Muscle layer of duodenum (tissue), 2 donors: ENCODE measurements around the gene NCMAP.
"Not testable (repeated sequence)": the region's sequence is repeated elsewhere in the genome, so short reads cannot be mapped to it uniquely, and the experiment has no call there.

Experiments
- H3K27ac ChIP-seq: one replicate; pipeline ENCODE4 v1.7.0; 2013; ENCODE audit warnings: mild to moderate bottlenecking, low read length
- H3K27me3 ChIP-seq: one replicate; pipeline ENCODE4 v1.7.0; 2013; ENCODE audit warnings: low read depth, mild to moderate bottlenecking, control low read depth, low read length
- H3K36me3 ChIP-seq, 2 donors: one replicate each; pipeline ENCODE4 v1.7.0; 2013; ENCODE audit warnings: low read length in 2 of 2, control low read depth in 1 of 2, mild to moderate bottlenecking in 1 of 2; ENCODE audit not compliant: insufficient read depth in 2 of 2, control insufficient read depth in 1 of 2
- H3K4me1 ChIP-seq, 2 donors: one replicate each; pipeline ENCODE4 v1.7.0; 2013; ENCODE audit warnings: low read length in 2 of 2, mild to moderate bottlenecking in 2 of 2, control low read depth in 1 of 2, moderate library complexity in 1 of 2; ENCODE audit not compliant: insufficient read depth in 2 of 2, control insufficient read depth in 1 of 2
- H3K4me3 ChIP-seq, 2 donors: one replicate each; pipeline ENCODE4 v1.7.0; 2013; ENCODE audit warnings: low read length in 2 of 2, low read depth in 1 of 2, mild to moderate bottlenecking in 1 of 2
- H3K9me3 ChIP-seq, 2 donors: one replicate each; pipeline ENCODE4 v1.7.0; 2013; ENCODE audit warnings: low read length in 2 of 2, control low read depth in 1 of 2, mild to moderate bottlenecking in 1 of 2; ENCODE audit not compliant: control insufficient read depth in 1 of 2
- donor health status: healthy.

Gene NCMAP

GRCh38 chr1:24555591-24556413 is at the start of gene NCMAP:
TSS of gene NCMAP (plus strand) at chr1:24556087. CDS start at chr1:24595431, 39,344 bp downstream.
- Histone ChIP-seq H3K36me3 (no peaks in the 10 kb centered on the region), H3K9me3 (no peaks in the 10 kb centered on the region), H3K27me3 (peaks cover 13% of the 10 kb centered on the region), H3K4me3 (peak within 1 kb of the TSS in 1 of 2 donors; percentile 30), H3K27ac (no peak within 1 kb of the TSS), H3K4me1 (peaks cover 3 to 4% of the 10 kb centered on the region in 2 donors)

- peaks cover 0 to 5% of the 10 kb centered on the region in 2 donors for H3K4me1 ChIP-seq
- no peak overlapping the region for H3K4me3 ChIP-seq
- H3K27ac ChIP-seq = no peak overlapping the region
- H3K27me3 ChIP-seq = no peaks in the 10 kb centered on the region
- no peaks in the 10 kb centered on the region for H3K36me3 ChIP-seq
- peaks cover 0 to 3% of the 10 kb centered on the region in 2 donors for H3K9me3 ChIP-seq
Measured at GRCh38 chr1:24506691-24507381, 49.1 kb upstream of the NCMAP start.

GRCh38 chr1:24507405-24507804 is 48.5 kb upstream of the NCMAP start:
- Histone ChIP-seq H3K27me3 (no peaks in the 10 kb centered on the region), H3K27ac (no peak overlapping the region), H3K4me1 (peaks cover 0 to under 1% of the 10 kb centered on the region in 2 donors), H3K9me3 (peaks cover 0 to 3% of the 10 kb centered on the region in 2 donors), H3K4me3 (no peak overlapping the region), H3K36me3 (no peaks in the 10 kb centered on the region)

- no peaks in the 10 kb centered on the region for H3K36me3 ChIP-seq
- H3K9me3 ChIP-seq = peaks cover 0 to 3% of the 10 kb centered on the region in 2 donors
- no peaks in the 10 kb centered on the region for H3K27me3 ChIP-seq
- H3K4me1 ChIP-seq = no peaks in the 10 kb centered on the region
- H3K27ac ChIP-seq = no peak overlapping the region
- H3K4me3 ChIP-seq = no peak overlapping the region
Measured at GRCh38 chr1:24508911-24509310, 47.0 kb upstream of the NCMAP start.

GRCh38 chr1:24513706-24514105 is 42.2 kb upstream of the NCMAP start:
- Histone ChIP-seq H3K27me3 (no peaks in the 10 kb centered on the region), H3K9me3 (peaks cover 0 to 3% of the 10 kb centered on the region in 2 donors), H3K4me1 (no peaks in the 10 kb centered on the region), H3K27ac (no peak overlapping the region), H3K36me3 (no peaks in the 10 kb centered on the region), H3K4me3 (no peak overlapping the region)

- no peak overlapping the region for H3K27ac ChIP-seq
- no peaks in the 10 kb centered on the region for H3K4me1 ChIP-seq
- no peaks in the 10 kb centered on the region for H3K36me3 ChIP-seq
- H3K27me3 ChIP-seq = no peaks in the 10 kb centered on the region
- H3K4me3 ChIP-seq = no peak overlapping the region
- H3K9me3 ChIP-seq = peaks cover 0 to 2% of the 10 kb centered on the region in 2 donors
Measured at GRCh38 chr1:24514946-24515345, 40.9 kb upstream of the NCMAP start.

GRCh38 chr1:24515671-24516209 is 40.1 kb upstream of the NCMAP start:
- not testable (repeated sequence) for H3K4me3 ChIP-seq, H3K27ac ChIP-seq, H3K9me3 ChIP-seq, H3K4me1 ChIP-seq, H3K27me3 ChIP-seq, H3K36me3 ChIP-seq

- Histone ChIP-seq H3K9me3 (no peaks in the 10 kb centered on the region), H3K27ac (no peak overlapping the region), H3K4me1 (no peaks in the 10 kb centered on the region), H3K36me3 (no peaks in the 10 kb centered on the region), H3K4me3 (no peak overlapping the region), H3K27me3 (no peaks in the 10 kb centered on the region)
Measured at GRCh38 chr1:24516506-24516905, 39.4 kb upstream of the NCMAP start.

GRCh38 chr1:24517898-24518297 is 38.0 kb upstream of the NCMAP start:
- H3K4me3 ChIP-seq = no peak overlapping the region
- H3K9me3 ChIP-seq = no peaks in the 10 kb centered on the region
- no peaks in the 10 kb centered on the region for H3K36me3 ChIP-seq
- no peaks in the 10 kb centered on the region for H3K27me3 ChIP-seq
- H3K27ac ChIP-seq = no peak overlapping the region
- H3K4me1 ChIP-seq = no peaks in the 10 kb centered on the region

- not testable (repeated sequence) for H3K4me3 ChIP-seq, H3K4me1 ChIP-seq, H3K27ac ChIP-seq, H3K9me3 ChIP-seq, H3K27me3 ChIP-seq, H3K36me3 ChIP-seq
Measured at GRCh38 chr1:24520282-24520681, 35.6 kb upstream of the NCMAP start.

GRCh38 chr1:24525606-24526005 is 30.3 kb upstream of the NCMAP start:
- H3K27me3 ChIP-seq = no peaks in the 10 kb centered on the region
- H3K27ac ChIP-seq = no peak overlapping the region
- no peaks in the 10 kb centered on the region for H3K4me1 ChIP-seq
- H3K4me3 ChIP-seq = no peak overlapping the region
- H3K9me3 ChIP-seq = no peaks in the 10 kb centered on the region
- no peaks in the 10 kb centered on the region for H3K36me3 ChIP-seq
